HG02870 (cell line): ENCODE measurements around the gene ATG5.
"Not testable (repeated sequence)": the region's sequence is repeated elsewhere in the genome, so short reads cannot be mapped to it uniquely, and the experiment has no call there.

Experiments used
- ATAC-seq: cut with Tn5 transposase; IDR thresholded peaks from one replicate; pipeline ENCODE4 v1.9.1; 2021; ENCODE audit warnings: mild to moderate bottlenecking, moderate library complexity; ENCODE audit not compliant: unreplicated experiment

Gene ATG5

GRCh38 chr6:106160189-106160588 is 165.4 kb downstream of the ATG5 start:
- ATAC-seq, result no peak

- ATAC-seq, result no peak
These were observed 166.0 kb downstream of the ATG5 start for GRCh38 chr6:106159531-106159940.

- ATAC-seq, result no peak
These were observed 166.7 kb downstream of the ATG5 start for GRCh38 chr6:106158816-106159215.

- no peak for ATAC-seq
These were observed 168.7 kb downstream of the ATG5 start for GRCh38 chr6:106156863-106157262.

- ATAC-seq, result no peak
These were observed 169.1 kb downstream of the ATG5 start for GRCh38 chr6:106156413-106156812.

DNA sequence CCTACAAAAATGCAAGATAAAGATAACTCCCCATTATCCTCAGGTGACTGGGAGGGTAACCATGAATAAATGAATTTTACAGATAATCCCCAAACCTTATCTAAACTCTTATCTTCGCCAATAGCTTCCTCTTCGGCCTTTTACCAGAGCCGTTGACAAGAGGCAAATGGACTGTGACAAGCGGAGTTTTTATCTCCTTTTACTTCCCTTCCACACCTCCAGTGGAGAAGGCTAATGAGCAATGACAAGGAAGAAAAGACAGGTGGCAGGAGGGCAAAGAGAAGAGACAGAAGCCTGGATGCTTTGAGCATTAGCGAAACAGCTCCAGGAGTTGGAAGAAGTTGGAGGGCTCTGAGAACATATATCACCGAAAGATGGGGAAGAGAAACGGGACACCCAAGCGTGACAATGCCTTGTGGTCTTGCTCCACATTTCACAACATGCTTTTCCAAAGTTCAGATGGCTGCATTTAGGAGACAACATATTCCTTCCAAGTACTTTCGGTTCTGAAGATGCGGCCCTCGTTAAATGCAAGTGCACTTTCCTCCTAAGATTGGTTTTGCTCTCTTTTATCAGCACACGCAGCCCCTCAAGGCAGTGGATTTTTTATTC is 170.2 kb downstream of the ATG5 start:
- no peak for ATAC-seq

DNA sequence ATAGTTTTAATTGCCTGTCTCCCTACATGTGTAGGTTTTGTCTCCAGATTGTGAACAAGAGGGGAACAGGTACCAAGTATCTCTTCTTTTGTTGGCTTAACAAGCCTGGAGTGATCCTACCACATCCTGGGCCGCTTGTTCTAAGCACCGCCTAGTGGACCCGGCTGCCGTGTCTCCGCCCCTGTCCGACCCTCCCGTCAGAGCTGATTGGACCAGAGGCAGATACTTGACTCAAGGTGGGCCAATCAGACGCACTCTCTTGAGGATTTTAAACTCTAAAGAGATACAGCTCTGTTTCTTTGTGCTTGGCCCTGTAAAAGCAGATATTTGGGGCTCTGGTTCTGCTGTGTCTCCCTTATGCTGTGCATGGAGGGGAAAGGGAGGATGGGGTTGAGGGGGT is 171.2 kb downstream of the ATG5 start:
- ATAC-seq, result no peak

DNA sequence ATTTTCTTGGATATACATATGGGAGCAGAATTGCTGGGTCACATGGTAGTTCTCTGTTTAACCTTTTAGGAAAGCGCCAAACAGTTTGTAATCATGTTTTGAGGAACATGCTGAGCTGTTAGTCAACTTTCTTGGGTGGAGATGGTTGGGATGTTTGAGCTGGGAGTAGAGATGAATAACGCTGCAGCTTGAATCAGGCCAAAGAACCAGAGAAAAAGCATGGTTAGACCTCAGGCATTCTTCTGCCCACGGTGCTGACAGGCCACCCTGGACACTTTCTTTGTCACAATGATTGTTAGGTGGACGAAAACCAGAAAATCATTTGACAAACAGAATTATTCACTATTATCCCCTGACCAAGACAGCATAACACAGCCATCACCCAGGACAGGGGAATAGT is 172.6 kb downstream of the ATG5 start:
- ATAC-seq, result no peak

- ATAC-seq, result not testable (repeated sequence)
These were observed 173.1 kb downstream of the ATG5 start for GRCh38 chr6:106152476-106152875.

DNA sequence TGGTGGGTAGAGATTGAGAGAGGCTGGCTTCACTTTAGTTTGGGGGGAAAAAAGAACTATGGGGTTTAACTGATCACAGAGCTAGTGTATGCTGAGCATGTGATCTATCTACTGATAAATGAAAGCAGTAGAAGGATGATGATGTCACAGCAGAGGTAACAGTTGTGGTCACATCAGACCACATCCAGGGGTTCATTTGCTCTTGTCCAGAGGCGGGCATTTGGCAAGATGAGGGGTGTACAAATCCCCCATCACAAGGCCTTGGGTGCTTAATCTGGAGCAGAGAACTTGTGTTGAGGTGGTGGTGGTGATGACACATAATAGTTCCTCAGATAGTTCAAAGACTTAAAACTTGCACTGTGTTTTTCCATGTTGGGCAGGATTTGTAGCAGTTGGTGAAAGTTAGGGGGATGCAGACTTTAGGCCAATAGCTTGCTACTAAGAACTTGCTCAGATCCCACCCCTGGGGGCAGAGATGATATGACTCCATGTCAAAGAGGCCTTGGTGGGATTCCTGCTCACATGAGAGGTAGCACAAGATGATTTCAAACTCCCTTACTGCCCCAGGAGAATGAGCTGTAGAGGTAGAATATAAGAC is 176.0 kb downstream of the ATG5 start:
- ATAC-seq, result no peak

DNA sequence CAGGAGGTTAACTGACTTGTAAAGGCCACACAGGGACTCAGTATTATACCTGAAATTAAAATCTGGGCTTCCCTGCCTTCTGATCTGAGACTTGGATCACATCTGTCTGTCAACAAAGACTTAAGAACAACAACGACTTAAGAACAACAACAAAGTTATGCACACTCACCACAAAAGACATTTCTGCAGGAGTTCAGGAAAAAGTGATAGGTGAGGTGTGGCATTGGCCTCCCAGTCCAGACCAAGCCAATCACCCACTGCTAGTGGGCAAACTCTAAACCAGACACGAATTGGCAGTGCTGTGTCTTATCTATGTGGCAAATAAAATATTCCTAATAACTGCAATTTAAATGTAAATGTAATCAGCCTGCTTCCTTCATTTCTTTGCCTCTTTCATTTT is 178.1 kb downstream of the ATG5 start:
- ATAC-seq, result no peak

GRCh38 chr6:106146852-106147351 is 178.7 kb downstream of the ATG5 start:
- ATAC-seq, result peak; percentile 34

DNA sequence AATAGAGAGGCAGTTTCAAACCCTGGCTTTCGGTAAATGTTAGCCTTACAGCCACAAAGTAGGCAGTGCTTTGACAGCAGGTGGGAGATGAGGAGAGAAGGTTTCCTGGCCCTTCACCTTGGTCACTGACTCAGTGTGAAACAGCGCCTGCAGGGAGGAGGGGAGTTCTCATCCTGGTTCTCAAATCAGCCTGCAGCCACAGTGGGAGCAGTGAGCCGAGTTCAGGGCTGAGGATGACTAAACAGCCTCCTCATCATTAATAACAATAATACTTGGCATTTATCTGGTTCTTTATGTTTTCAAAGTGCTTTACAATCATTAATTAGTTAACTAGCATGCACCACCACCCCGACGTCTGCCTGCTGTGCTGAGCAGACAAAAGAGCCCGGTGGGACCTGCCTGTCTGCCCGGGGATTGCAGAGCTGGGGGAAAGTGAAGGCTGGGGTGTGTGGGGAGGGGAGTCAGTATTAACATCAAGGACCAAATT is 179.8 kb downstream of the ATG5 start:
- peak; percentile 38 for ATAC-seq

DNA sequence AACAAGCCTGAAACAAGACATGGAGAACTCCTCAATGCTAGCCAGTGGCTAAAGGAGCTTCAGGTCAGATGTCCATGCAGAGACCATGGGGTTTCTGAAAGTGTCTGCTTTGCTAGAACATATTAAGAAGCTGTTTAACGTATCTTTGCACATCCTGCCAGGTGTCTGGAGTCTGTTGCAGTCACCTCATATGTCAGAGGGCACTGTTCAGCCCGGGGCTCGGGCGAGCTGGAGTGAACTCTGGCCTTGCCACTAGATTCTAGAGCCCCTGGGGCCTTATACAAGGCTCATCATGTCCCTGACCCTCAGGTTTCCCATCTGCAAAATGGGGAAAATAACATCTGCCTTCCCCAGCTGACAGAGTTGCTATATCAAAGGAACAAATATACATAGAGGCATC is 180.4 kb downstream of the ATG5 start:
- no peak for ATAC-seq

- ATAC-seq, result no peak
These were observed 181.9 kb downstream of the ATG5 start for GRCh38 chr6:106143665-106144064.

GRCh38 chr6:106142876-106143431 is 182.6 kb downstream of the ATG5 start:
- no peak for ATAC-seq

GRCh38 chr6:106141441-106142237 is 183.9 kb downstream of the ATG5 start:
- peak; percentile 75 for ATAC-seq

DNA sequence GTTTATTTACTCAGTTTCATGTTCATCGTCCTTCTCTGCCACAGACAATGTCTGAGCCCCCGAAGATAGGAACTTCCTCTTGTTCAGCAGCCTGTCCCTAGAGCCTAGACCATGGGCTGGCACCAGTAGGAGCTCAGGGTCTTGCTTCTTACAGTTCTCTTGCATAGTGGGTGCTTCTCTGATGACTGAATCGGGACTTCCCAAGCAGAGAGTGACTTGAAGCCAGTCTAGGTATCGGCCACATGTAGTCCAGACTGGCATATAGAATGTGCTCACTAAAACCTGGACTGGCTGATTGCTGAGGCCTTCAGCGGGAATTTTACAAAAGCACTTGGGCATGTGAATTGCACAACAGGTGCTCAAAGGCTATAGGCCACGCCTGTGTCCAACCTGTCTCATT is 187.4 kb downstream of the ATG5 start:
- ATAC-seq, result no peak

DNA sequence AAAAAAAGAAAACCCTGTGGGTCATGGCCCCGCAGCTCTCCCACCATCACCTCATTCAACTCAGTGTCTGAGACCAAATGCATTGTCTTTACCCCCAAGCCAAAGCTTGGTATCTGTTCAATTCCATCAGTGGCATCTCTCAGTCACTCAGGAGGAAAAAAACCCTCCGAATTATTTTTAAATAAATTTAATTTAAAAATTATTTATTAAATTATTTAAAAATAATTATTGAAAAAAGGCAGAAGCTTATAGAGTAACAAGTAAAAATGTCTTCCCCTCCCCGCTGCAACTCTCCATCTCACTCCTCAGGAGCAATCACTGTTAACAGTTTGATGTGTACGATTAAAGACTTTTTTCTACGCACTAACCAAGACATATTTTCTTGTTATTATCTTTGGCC is 188.7 kb downstream of the ATG5 start:
- ATAC-seq, result no peak

- ATAC-seq, result no peak
These were observed 189.5 kb downstream of the ATG5 start for GRCh38 chr6:106135911-106136571.
